Tibial nerve (tissue), 4 donors: ENCODE results near the gene TRIP12. TPM values are rescaled to one million over a fixed set of nuclear protein-coding genes. Genes with fewer than 3 reads are reported as not detected.
A peak's percentile ranks its signal among the peaks of the same experiment; 100 is the strongest.

Experiments
- DNase-seq, 2 donors: peaks; one replicate each; pipeline ENCODE4 v3.0.0-alpha.2; 2019; ENCODE audit warnings: low spot score in 2 of 2
- H3K27ac ChIP-seq, 4 donors: fragments of 200-600 bp; sonication (generic) in 3 of 4; one replicate each; pipeline ENCODE4 v1.5.1; 2017 to 2019; ENCODE audit warnings: mild to moderate bottlenecking in 1 of 4
- H3K27me3 ChIP-seq, 2 donors: fragments of 200-600 bp; sonication (generic) in 1 of 2; one replicate each; pipeline versions ENCODE4 v1.5.1 to v1.6.0; 2017 to 2019
- H3K36me3 ChIP-seq, 3 donors: fragments of 200-600 bp; sonication (generic); one replicate each; pipeline ENCODE4 v1.5.1; 2018 to 2019
- H3K4me1 ChIP-seq, 4 donors: fragments of 200-600 bp; sonication (generic) in 3 of 4; one replicate each; pipeline ENCODE4 v1.5.1; 2017 to 2019
- H3K4me3 ChIP-seq, 4 donors: fragments of 200-600 bp; sonication (generic) in 3 of 4; one replicate each; pipeline ENCODE4 v1.5.1; 2017 to 2019; ENCODE audit warnings: mild to moderate bottlenecking in 1 of 4, moderate library complexity in 1 of 4
- H3K9me3 ChIP-seq, 4 donors: fragments of 200-600 bp; sonication (generic) in 3 of 4; one replicate each; pipeline ENCODE4 v1.5.1; 2017 to 2019
- EP300 ChIP-seq, 2 donors: sonication (generic); formaldehyde crosslinking; IDR thresholded peaks; one replicate each; pipeline ENCODE4 v1.6.1; 2017; ENCODE audit warnings: antibody characterized with exemption in 2 of 2, mild to moderate bottlenecking in 1 of 2
- POLR2A ChIP-seq, 2 donors: fragments of 450-650 bp; IDR thresholded peaks; one replicate each; pipeline ENCODE4 v1.6.1; 2017; ENCODE audit warnings: antibody characterized with exemption in 2 of 2, mild to moderate bottlenecking in 2 of 2, moderate library complexity in 2 of 2
- WGBS, 2 donors: methylation state at CpG; one replicate each; pipeline ENCODE4 v1.1.5; 2018; 5-methylcytosine and 5-hydroxymethylcytosine counted together
- total RNA-seq, 4 donors: library from RNA; depleted of rRNA; stranded (reverse); fragments of >200 nt; gene quantifications; one replicate each; pipeline ENCODE4 v1.1.0, GENCODE V29; 2016
- TF ChIP-seq, protein P1 (sequence below), 5 experiments: fragments of 200-600 bp in 3 of 5; fragments of 450-650 bp in 2 of 5; sonication (generic) in 3 of 5; IDR thresholded peaks; one replicate each; pipeline ENCODE4 v1.5.1; 2016 to 2019; ENCODE audit warnings: antibody characterized with exemption in 5 of 5, mild to moderate bottlenecking in 3 of 5, moderate library complexity in 2 of 5

TRIP12 gene
- total RNA-seq, 4 donors from 2014 or later = 190 to 210 (median 202) TPM

DNA sequence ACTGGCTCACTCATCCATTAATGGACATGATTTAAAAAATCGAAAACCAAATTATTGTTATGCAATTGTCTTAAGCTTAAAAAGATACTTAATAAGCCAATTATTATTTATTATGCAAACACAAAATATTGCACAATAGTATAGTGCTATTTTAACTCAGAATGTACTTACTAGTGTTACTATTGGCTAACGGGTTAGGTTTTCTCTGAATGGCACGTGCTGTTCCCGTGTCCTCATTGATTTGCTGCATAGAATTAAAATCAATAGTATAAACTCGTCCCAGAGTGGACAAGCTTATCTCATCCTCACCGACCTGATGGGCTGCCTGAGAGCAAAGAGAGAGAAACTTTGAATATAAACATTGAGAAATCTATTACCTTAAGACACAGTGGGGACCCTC is 116.2 kb downstream of the TRIP12 start:
- Histone ChIP-seq H3K9me3 (no peaks in the 10 kb centered on the region), H3K4me3 (no peak overlapping the region), H3K36me3 (peaks cover 0 to 90% (median 0%) of the 10 kb centered on the region in 3 donors), H3K27me3 (no peaks in the 10 kb centered on the region), H3K4me1 (peaks cover 0 to 9% (median 0%) of the 10 kb centered on the region in 4 donors), H3K27ac (no peak overlapping the region)
- DNase-seq = no peak
- WGBS, 2 donors = 91 to 92% methylated on average over 6 of the region's 6 CpGs
- TF ChIP-seq EP300 (IDR thresholded peaks at IDR 0.05) (no peak), POLR2A (IDR thresholded peaks at IDR 0.05) (no peak)
- TF ChIP-seq, protein P1, sequence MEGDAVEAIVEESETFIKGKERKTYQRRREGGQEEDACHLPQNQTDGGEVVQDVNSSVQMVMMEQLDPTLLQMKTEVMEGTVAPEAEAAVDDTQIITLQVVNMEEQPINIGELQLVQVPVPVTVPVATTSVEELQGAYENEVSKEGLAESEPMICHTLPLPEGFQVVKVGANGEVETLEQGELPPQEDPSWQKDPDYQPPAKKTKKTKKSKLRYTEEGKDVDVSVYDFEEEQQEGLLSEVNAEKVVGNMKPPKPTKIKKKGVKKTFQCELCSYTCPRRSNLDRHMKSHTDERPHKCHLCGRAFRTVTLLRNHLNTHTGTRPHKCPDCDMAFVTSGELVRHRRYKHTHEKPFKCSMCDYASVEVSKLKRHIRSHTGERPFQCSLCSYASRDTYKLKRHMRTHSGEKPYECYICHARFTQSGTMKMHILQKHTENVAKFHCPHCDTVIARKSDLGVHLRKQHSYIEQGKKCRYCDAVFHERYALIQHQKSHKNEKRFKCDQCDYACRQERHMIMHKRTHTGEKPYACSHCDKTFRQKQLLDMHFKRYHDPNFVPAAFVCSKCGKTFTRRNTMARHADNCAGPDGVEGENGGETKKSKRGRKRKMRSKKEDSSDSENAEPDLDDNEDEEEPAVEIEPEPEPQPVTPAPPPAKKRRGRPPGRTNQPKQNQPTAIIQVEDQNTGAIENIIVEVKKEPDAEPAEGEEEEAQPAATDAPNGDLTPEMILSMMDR (IDR thresholded peaks at IDR 0.05) = no peak

DNA sequence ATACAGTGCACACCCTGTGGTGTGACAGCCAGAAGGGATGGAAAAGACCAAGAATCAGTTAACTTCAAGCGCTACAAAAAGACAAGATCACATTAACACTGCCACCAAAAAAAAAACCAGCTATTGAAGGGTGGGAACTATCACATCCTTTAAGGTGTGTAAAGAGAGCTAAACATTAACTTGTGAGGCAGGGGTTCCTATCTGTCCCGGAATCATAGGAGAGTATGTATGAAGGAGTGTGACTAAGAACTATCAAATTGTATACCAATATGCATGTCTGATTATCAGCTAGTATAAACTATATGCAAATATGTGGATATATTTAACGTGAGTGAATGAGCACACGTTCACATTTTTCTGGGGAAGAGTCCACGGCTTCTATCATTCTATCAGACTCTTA is 119.0 kb downstream of the TRIP12 start:
- no peak for DNase-seq
- 62 to 70% methylated on average over 5 of the region's 5 CpGs for WGBS, 2 donors
- no peaks in the 10 kb centered on the region for H3K9me3 ChIP-seq
- no peaks in the 10 kb centered on the region for H3K27me3 ChIP-seq
- H3K4me1 ChIP-seq = peaks cover 0 to 15% (median 0%) of the 10 kb centered on the region in 4 donors
- H3K36me3 ChIP-seq = peaks cover 2 to 85% (median 3%) of the 10 kb centered on the region in 3 donors
- H3K27ac ChIP-seq = no peak overlapping the region
- H3K4me3 ChIP-seq = no peak overlapping the region
- TF ChIP-seq POLR2A (IDR thresholded peaks at IDR 0.05) (no peak), EP300 (IDR thresholded peaks at IDR 0.05) (no peak)
- TF ChIP-seq, protein P1 (IDR thresholded peaks at IDR 0.05) = no peak

DNA sequence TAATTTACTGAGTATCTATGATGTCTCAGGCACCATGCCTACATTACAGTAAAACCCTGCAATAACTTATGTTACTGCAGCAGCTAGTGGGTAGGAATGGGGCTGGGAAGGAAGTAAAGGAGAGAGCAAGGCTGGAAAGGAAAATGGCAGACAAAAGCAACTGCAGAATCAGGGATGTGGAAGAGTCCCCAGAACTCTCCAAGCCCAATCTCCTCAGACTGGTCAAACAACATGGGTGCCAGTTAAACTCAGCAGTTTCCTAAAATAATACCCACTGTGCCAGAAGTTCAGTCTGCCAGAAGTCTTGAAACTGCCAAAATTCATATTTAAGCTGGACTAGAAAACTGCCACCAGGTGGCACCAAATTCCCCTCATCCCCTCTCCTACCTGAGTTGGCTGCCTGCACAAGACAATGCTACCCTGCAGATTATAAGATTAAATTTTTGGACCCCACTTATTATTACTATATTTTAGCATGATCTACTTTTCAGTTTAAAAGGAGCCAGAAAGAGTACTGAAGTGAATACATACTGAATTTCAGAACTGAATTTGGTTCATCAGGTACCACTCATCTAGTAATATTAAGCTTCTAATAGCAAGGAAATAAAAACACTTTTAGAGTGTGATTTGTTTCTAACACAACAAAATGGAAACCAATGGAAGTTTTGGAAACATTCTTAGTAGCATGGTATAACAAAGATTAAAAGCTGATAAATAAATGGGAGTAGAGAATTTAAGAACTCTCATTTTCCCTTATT is 120.6 kb downstream of the TRIP12 start:
- Histone ChIP-seq H3K27ac (no peak overlapping the region), H3K9me3 (no peaks in the 10 kb centered on the region), H3K27me3 (no peaks in the 10 kb centered on the region), H3K36me3 (peaks cover 2 to 85% (median 14%) of the 10 kb centered on the region in 3 donors), H3K4me1 (peaks cover 0 to 15% (median 0%) of the 10 kb centered on the region in 4 donors), H3K4me3 (no peak overlapping the region)
- TF ChIP-seq, protein P1 (IDR thresholded peaks at IDR 0.05) = peak; percentile 33 to 75 (median 55)
- TF ChIP-seq POLR2A (IDR thresholded peaks at IDR 0.05) (no peak), EP300 (IDR thresholded peaks at IDR 0.05) (no peak)
- peak; percentile 41 to 51 for DNase-seq

DNA sequence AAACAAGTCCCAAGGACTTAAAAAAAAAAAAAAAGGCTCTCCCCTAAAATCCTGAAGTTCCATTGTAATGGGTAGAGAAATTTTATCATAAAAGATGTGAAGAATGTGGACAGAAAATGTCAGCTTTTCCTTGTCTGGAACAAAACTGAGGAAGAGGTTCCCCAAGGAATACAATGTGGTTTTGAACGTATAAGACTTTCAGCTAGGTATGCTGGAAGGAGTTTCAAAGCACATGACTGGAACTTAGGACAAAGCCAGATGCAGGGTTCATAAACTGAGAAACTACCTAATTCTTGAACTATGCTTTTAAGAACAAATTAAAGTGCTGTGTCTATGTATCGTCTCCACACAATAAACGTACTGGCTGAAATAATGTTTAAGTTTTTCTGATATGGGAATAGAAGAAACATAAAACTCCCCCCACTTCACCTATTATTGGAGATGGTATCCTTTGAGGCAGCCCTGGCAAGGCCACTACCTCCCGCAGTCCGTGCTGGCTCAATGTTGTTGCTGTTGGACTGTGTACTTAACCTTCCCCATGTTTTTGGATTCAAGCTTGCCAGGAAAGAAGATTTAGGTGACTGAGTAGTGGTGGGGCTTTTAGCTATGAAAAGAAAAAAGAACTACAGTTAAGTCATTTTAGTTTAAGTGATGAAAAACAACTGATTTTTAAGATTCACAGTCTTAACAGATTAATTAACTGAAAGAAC is 123.2 kb downstream of the TRIP12 start:
- Histone ChIP-seq H3K36me3 (peaks cover 2 to 86% (median 20%) of the 10 kb centered on the region in 3 donors), H3K4me1 (peaks cover 0 to 15% (median 0%) of the 10 kb centered on the region in 4 donors), H3K9me3 (no peaks in the 10 kb centered on the region), H3K27me3 (no peaks in the 10 kb centered on the region), H3K27ac (no peak overlapping the region), H3K4me3 (no peak overlapping the region)
- DNase-seq = no peak
- no peak for TF ChIP-seq POLR2A (IDR thresholded peaks at IDR 0.05)
- TF ChIP-seq EP300 (IDR thresholded peaks at IDR 0.05) = no peak
- TF ChIP-seq, protein P1 (IDR thresholded peaks at IDR 0.05) = no peak
- WGBS, 2 donors = 61 to 66% methylated on average over 5 of the region's 5 CpGs

DNA sequence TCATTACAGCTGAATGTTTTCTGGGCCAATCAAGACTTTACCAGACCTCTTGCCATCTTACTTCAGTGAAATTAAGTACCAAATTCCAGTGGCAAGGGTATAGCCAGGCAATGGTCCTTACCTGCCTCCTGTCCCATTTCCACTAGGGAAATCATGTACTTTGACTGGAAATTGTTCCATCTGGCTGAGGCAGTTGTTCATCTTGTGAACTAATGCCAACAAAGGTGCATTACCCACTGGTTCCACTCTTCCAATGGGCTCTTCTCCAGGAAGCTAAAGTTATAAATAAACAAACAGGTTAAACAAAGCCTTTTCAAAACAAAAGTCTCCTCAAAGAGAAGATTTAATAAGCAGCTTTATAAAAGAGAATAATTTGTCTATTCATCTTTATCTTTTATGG is 126.8 kb downstream of the TRIP12 start:
- DNase-seq = no peak
- Histone ChIP-seq H3K4me3 (no peak overlapping the region), H3K36me3 (peaks cover 2 to 98% (median 29%) of the 10 kb centered on the region in 3 donors), H3K9me3 (no peaks in the 10 kb centered on the region), H3K4me1 (peaks cover 0 to 5% (median 0%) of the 10 kb centered on the region in 4 donors), H3K27me3 (no peaks in the 10 kb centered on the region), H3K27ac (no peak overlapping the region)
- TF ChIP-seq EP300 (IDR thresholded peaks at IDR 0.05) (no peak), POLR2A (IDR thresholded peaks at IDR 0.05) (no peak)
- TF ChIP-seq, protein P1 (IDR thresholded peaks at IDR 0.05) = no peak
